ENCODE data around the gene DNM1.

DNM1 gene

DNA sequence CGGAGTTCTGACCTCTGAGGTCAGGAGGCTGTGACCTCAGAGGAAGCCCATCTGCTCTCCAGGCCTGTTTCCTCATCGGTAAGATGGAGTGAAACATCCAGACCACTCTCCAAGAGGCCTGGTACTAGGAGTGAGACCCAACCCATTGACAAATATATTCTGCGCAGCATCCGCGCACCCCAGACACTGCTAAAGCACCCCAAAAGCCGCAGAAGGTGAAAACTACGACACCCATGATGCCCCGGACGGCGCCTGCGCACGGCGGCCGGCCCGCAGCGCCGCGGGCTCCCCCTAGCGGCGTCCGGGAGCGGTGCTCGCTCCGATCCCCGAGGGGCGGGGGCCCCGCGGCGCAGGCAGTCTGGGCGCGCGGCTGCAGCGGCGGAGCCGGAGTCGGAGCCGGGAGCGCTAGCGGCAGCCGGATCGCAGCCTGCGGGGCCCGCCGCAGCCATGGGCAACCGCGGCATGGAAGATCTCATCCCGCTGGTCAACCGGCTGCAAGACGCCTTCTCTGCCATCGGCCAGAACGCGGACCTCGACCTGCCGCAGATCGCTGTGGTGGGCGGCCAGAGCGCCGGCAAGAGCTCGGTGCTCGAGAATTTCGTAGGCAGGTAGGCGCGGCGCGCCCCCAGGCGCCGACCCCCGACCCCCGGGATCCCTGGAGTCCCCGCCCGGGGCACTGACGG, at the start of gene DNM1:
Gene DNM1, plus strand, starts transcription at position 356 of the 683 bp plus-strand sequence. Its CDS starts 92 bp downstream, at position 448.
- no peak for DNase-seq (ENCODE audit: low read depth, low spot score)

DNA sequence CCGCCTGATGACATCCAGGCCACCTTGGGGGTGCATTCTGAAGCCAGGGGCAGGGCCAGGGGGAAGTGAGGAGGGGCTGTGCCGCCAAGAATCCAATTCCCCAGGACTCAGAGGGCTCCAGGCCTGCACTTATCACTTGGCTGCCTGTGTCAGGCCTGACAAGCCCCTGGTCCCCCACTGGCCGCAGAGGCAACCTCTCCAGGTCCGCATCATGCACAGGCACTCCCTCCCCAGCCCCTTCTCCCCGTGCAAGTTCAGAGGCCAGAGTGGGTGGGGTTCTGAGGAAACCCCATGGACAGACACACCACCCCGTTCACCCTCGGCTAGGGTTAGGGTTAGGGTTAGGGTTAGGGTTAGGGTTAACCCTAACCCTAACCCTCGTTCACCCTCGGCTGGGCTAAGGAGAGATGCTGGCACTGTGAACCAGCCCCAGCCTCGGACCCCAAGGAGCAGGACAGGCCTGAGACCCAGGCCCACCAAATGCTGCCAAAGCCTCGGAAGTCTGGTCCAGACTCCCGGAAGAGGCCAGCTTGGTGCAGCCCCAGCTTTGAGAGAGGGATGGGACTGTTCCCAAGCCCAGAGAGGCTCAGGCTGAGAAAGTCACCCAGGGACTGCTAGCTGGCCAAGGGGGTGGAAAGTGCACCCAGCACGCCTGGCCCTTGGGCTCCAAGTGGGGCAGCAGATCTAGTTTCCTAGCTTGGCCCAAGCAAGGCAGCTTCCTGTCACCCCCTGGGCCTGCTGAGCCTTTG, 49.1 kb upstream of the DNM1 start:
- DNase-seq (ENCODE audit: low read depth, low spot score) = no peak

DNA sequence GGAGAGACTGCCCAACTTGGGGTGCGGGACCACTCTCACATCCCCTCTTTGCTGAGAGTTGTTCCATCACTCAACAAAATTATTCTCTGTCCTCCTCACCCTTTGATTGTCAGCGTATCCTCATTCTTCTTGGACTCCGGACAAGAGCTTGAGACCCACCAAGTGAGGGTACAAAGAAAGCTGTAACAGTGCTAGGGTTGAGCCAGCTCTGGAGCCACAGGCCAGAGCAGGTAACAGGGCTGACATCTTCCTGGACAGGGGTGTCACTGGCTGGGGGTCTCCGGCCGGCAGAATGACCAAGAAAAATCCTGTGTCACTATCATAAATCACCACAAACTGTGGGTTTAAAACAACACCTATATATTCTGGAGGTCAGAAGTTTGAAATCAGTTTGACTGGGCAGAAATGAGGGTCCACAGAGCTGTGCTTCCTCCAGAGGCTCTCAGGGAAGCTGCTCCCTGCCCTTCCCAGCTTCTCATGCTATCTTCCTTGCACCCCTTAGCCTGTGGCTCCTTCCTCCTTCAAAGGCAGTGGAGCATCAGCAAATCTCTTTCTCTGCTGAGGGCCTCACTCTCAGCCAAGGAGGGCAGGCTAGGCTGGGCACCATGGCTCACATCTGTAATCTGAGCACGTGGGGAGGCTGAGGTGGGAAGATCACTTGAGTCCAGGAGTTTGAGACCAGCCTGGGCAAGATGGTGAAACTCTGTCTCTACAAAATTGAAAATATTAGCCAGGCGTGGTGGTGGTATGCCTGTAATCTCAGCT, 47.3 kb upstream of the DNM1 start:
- no peak for DNase-seq (ENCODE audit: low read depth, low spot score)

DNA sequence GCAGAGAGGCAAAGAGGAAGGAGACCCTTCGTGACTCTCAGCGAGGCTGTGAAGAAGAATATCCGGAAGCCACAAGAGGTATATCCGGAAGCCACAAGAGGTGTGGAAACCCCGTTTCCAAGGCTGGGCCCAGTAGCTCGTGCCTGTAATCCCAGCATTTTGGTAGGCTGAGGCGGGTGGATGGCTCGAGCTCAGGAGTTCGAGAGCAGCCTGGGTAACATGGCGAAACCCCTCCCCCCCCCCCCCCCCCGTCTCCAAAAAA, 43.7 kb upstream of the DNM1 start:
- DNase-seq (ENCODE audit: low read depth, low spot score) = no peak

DNA sequence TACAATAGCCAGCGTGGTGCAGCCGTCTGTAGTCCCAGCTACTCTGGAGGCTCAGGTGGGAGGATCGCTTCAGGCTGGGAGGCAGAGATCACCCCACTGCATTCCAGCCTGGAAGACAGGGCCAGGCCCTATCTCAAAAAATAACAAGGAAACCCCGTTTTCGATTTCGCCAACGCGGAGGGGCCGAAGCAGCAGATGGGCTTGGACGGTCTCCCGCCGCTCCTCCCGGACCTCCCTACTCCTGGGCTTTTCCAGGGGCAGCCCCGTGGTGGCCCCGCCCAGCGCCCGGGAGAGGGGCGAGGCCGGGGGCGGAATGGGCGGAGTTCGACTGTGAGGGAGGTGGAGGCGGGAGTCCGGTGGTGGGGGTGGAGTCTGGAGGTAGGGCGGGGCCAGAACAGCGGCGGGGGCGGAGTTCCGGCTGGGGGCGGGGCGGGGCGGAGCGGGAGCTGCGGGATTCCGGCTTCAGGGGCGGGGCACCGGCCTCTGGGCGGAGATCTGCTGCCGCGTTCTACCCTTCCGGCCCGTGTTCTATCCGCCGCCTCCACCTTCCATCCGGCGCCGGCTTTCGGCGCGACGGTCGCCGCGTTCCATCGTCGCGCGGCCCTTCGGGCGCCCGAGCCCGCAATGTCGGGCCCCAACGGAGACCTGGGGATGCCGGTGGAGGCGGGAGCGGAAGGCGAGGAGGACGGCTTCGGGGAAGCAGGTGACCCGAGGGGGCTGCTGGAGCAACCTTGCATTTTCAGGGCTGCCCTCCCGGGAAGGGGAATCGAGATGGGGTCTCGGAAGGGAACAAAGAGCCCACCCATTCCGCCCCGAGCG, 43.2 kb upstream of the DNM1 start, which contains the start of gene BBLN:
Gene BBLN, plus strand, starts transcription at position 482 of the 819 bp plus-strand sequence. Its CDS starts 143 bp downstream, at position 625.
- peak; percentile 55 for DNase-seq (ENCODE audit: low read depth, low spot score)

DNA sequence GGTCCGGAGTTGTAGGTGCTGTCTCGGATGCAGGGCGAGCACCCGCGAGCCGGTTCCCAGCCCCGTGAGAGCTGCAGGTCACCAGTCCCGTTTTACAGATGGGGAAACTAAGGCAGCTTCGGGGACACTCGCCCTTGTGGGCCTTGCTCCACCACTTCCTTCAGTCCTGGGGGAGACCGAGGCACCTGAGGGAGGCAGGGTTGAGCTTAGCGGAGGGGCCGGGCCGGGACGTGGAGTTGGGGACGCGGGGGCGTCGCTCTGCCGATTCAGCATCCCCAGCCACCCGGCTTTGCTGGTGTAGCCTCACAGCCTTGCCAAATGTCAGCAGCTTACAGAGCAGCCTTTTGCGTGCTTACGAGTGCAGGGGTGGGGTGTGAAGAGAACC, 42.6 kb upstream of the DNM1 start:
- no peak for DNase-seq (ENCODE audit: low read depth, low spot score)

DNA sequence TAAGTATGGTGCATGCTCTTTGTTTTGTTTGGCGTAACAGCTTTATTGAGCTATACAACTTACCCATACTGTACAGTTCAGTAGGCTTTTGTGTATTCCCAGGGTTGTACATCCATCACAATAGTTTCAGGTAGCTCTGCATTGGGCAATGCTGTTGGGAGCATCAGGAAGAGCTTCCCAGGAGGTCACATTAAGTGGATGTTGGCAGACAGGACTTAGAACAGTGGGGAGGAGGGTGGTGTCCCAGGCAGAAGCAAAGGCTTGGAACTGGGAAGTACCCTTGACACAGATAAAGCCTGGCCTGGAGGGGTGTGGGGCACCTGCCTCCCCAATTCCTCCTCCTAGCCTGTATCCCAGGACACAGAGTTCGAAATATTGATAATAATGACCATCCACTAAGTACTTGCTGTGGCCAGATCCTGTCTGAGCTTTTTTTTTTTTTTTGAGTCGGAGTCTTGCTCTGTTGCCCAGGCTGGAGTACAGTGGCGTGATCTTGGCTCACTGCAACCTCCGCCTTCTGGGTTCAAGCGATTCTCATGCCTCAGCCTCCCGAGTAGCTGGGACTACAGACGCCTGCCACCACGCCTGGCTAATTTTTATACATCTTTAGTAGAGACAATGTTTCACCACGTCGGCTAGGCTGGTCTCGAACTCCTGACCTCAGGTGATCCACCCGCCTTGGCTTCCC, 41.8 kb upstream of the DNM1 start:
- no peak for DNase-seq (ENCODE audit: low read depth, low spot score)

DNA sequence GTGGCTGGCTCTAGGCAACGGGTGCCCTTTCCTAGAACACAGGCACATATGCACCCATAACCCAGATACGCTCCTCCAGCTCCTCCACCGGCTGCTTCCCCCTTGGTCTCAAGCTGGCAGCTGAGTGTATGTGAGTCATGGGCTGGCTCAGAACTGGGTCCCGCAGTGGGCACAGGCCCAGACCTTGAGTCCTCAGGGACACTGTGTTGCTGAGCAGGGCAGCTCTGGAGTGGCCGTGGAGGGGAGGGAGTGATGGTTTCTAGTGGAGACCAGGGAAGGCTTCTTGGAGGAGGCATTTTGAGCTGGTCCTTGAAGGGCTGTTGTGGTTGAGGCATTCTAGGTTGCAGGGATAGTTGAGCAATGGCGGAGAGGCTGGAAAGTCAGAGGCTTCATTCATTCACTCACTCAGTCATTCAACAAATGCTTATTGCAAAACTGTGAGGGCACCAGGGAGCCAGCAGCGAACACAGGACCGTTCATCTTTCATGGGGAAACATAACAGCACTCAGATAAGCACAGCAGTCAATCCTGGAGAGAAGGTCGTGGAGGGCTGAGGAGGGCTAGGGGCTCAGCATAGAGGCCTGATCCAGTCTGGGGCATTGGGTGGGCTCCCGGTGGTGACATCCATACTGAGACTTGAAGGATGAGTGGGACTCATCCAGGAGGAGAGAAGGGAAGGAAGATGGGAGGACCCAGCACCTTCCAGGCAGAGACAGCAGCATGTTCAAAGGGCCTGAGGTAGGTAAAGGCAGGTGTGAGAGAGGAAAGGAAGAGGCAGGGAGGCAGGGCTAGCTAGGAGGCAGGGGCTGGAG, 40.8 kb upstream of the DNM1 start:
- DNase-seq (ENCODE audit: low read depth, low spot score) = no peak

DNA sequence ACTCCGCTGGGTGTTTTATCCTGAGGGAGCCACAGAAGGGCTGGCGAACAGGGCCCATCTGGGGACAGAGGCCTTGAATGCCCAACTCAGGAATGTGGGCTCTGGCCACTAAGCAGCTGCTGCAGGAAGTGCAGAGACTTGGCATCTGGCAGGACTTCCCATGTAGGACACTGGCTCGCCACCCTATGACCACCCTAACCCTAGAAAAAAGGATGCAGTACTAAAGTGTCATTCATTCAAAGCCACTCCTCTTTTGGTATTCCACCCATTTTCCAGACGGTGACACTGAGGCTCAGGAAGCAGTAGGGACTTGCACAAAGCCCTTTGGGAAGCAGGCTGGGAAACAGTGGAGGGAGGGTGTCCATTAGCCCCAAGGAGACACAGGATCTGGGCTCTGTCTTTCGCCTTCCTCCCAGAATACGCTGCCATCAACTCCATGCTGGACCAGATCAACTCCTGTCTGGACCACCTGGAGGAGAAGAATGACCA, 40.1 kb upstream of the DNM1 start:
- DNase-seq (ENCODE audit: low read depth, low spot score) = no peak

DNA sequence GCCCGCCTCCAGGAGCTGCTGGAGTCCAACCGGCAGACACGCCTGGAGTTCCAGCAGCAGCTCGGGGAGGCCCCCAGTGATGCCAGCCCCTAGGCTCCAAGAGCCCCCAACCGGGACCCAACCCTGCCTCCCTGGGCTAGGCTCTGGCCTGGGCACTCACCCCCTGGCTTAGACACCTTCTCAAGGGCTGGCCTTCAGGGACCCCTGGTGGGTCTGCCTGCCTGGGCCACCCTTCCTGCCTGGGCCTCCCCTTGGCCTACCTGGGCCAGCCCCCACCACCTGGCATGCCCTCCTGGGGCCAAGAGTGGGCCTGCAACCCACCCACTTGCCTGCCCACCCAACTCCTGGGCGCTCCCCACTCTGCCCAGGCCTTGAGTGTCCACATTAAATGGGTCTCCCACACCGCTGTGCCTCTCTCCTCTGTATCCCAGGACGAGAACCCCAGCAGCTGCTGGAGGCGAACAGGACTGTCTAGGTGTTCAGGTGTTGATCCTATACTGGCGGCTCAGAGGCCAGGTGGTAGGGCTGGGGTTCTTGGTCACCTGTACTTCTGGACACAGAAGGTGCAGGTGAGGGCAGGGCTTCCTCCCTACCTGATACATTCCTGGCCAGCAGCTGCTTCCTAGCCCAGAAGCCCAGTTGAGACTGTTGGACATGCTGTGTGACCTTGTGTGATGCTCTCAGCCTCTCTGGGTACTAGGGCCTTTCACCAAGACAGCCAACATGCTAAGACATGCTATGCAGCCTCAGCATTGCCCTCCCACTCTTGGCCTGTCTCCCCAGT, 39.5 kb upstream of the DNM1 start:
- DNase-seq (ENCODE audit: low read depth, low spot score) = no peak

DNA sequence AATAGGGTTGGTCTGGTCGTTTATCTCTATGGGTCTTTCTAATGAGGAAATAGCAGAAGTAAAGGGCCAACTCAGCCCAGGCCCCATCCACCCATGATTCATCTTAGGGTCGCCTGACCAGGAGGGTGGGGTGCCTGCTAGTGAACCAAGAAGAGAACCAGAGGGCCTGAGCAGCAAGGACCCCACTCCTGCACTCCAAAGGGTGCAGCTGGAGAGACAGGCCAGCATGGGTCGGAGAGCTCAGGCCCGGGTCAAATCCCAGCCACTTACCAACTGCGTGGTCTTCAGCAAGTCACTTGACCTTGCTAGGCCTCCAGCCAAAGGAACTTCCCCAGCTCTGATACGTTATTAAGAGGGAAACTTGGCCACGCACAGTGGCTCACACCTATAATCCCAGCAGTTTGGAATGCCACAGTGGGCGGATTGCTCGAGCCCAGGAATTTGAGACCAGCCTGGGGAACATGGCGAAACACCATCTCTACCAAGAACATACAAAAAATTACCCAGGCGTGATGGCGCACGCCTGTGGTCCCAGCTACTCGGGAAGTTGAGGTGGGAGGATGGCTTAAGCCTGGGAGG, 38.8 kb upstream of the DNM1 start:
- DNase-seq (ENCODE audit: low read depth, low spot score) = no peak

DNA sequence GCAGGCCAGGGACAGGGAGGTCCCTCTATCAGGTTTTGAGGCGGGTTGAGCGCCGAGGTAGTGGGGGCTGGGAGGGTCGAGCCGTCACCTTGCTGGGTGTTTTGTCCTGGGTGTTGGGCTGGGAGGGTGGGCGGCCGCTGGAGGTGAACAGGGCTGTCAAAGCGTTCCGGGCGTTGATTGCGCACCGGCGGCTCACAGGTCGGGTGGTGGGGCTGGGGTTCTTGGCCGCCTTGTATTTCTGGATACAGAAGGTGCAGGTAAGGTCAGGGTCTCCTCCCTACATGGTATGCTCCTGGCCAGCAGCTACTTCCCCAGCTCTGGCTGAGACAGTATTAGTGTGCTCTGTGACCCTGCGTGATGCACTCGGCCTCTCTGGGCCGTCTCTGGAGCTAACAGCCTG, 37.0 kb upstream of the DNM1 start:
- no peak for DNase-seq (ENCODE audit: low read depth, low spot score)

DNA sequence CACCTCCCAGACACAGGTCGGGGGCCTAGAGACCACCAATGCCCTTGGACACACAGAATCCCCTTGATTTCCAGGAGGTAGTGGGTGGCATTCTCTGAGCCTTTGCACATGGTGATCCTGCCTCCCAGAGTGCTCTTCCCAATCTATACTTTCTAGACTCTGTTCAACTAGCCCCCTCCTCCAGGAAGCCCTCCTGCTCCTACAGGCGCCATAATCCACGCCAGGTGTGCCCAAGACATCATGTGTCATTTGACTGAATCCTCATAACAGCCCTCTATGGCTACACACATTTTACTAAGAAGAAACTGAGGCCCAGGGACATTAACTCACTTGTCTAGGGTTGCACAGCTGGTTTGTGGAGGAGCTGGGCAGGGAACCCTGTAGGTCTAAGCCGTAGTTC, 36.0 kb upstream of the DNM1 start:
- DNase-seq (ENCODE audit: low read depth, low spot score) = no peak

DNA sequence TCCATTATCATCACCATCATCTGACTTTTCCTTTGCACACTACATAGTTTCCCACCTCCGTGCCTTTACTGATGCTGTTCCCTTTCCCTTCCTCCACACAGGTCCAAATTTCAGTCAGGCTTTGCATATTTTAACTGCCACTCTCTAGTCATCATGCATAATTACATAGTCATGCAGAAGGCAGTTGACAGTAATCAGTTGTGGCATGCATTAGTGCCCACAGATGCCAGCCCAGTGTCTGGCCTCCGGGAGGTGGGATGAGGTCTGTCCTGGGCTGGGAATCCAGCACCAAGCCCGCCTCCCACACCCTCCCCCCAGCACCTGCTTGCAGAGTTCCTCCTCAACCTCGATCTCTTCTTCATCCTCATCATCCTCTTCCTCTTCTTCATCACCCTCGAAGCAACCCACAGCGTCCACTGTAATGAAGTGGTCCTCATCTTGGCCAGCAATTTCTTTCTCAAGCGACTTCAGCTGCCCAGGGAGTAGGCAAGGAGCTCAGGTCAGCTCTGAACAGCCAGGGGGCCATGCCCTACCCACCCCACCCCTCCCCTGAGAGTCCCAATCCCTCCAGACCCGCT, 34.4 kb upstream of the DNM1 start:
- DNase-seq (ENCODE audit: low read depth, low spot score) = no peak

DNA sequence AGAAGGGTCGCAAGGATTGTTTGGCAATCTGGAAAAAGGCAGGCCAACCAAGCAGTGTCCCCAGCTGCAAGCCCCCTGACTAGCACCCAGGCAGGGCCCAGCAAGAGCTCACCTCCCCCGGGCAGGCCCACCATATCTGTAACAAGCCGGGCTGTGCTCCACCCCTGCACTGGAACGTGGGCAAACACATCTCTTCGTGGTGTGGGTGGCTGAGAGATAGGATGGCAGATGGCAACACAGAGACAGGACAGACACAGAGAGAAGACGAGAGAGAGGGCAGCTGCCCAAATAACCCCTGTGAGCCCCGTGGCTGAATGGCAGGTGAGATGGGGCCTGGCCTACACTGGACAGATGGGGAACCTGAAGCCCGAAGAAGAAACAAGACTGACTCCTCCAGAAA, 33.7 kb upstream of the DNM1 start:
- DNase-seq (ENCODE audit: low read depth, low spot score) = no peak

DNA sequence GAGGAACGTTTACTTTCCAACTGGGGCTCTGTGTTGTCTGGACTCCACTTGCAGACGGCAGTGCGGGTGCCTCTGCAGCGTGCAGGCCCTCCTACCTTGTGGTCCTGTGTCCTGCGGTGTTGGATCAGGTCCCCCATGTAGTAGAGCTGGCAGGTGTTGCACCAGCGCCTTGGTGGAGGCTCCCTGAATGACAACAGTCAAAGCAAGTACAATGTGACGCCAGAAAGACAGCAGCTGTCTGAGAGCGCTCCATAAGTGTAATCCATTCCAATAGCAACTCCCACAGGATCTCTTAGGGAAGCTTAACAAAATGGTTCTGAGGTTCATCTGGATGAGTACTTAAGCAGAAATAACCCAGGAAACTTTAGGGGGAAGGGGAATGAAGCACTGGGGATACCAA, 33.3 kb upstream of the DNM1 start:
- no peak for DNase-seq (ENCODE audit: low read depth, low spot score)

DNA sequence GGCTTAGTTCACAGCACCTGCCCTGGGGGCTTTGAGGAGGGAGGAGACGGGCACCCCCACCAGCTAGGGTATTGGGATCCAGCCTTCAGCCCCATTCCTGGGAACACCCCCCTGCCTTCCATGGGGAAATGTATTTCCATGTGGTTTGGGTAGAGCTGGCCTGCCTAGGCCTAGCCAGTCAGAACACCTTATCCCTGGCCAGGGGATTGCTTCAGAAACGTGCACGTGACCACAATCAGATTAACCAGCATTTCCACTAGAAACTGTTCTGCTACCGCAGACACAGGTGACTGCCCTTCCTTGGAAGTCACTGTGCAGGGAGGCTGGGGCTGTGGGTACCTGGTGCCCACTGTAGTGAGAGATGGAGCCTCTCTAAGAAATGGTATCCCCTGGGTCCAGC, 29.1 kb upstream of the DNM1 start:
- no peak for DNase-seq (ENCODE audit: low read depth, low spot score)

DNA sequence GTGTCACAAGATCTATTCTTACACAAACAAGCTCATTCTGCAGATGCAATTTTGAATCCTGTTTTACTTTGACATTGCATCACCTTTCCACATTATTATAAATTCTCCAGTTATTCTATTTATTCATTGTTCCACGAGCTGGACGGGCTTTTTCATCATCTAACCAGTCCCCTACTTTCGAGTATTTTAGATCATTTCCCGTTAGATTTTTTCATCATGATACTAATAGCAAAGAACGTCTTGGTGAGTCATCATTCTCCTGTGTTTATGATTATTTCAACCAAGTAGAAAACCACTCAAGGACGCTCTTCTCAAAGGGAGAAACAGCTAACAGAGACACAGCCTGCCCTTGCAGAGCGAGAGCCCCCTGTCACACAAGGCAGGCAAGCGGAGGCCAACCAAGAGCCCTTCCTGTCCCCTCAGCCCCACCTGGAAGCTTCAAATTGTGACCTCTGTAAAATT, 28.0 kb upstream of the DNM1 start:
- no peak for DNase-seq (ENCODE audit: low read depth, low spot score)

DNA sequence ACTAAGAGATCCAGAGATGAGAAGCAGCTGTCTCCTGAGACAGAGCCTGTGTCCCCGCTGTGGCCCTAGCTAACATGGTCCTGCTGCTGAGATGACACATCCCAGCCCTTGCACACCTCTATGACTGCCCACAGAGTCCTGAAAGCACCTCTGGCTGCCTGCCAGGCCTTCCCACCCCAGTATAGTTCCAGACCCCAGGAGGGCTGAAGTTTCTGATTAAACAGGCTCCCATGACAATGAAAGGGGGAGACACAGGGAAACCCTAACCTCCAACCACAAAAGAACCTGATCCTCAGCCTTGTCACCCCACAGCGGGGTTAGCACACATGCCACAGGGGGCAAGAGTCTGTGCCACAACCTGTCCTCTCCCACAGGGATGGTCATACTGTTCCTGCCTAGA, 27.5 kb upstream of the DNM1 start:
- no peak for DNase-seq (ENCODE audit: low read depth, low spot score)

Data from brain pericyte (primary cell).